Measurements from ENCODE around the gene SMC3.
A peak's percentile ranks its signal among the peaks of the same experiment; 100 is the strongest.

The SMC3 gene

DNA sequence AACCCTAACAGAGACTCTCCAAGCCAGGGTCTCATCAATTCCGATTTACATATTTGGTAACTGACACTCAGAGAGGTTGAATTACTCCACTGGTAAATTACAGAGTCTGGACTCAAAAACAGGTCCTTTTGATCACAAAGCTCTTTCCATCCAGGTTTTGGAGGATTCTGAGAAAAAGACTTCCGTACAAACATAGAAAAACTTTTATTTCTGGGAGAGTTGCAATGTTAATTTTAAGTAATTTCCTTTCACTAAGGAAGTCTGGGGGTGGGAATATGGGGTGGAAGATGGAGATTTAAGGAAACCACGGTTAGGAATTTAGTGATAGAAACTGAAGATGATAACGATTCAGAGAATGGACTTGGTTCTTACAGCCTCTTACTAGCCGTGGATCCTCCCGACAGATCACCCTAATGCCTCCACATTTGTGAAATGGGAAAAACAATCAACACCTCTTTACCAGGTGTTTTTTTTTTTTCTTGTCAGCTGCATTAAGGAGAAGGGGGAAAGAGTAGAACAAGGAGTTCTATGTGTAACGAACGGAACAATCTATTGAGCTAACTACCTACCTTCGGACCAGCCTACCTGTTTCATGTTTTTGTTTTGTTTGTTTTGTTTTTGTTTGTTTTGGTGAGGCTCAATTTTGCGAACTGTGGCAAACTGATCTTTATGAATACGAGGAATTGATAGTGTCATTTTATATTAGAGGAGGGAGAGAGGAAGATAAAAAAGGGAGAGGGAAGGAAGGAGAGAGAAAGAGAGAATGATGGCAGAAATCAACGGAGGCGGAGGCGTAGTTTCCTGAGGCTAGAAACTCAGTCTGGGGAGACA, 74.9 kb downstream of the SMC3 start:
- DNase-seq (ENCODE audit: insufficient read length) = no peak
- TF ChIP-seq POLR2AphosphoS5 (IDR thresholded peaks at IDR 0.05; ENCODE audit: low read depth, low read length) (no peak), TAF1 (IDR thresholded peaks at IDR 0.05; ENCODE audit: borderline replicate concordance, low read depth, low read length) (no peak), POLR2A (IDR thresholded peaks at IDR 0.05; ENCODE audit: low read depth, low read length) (no peak)
- FAIRE-seq = no peak

DNA sequence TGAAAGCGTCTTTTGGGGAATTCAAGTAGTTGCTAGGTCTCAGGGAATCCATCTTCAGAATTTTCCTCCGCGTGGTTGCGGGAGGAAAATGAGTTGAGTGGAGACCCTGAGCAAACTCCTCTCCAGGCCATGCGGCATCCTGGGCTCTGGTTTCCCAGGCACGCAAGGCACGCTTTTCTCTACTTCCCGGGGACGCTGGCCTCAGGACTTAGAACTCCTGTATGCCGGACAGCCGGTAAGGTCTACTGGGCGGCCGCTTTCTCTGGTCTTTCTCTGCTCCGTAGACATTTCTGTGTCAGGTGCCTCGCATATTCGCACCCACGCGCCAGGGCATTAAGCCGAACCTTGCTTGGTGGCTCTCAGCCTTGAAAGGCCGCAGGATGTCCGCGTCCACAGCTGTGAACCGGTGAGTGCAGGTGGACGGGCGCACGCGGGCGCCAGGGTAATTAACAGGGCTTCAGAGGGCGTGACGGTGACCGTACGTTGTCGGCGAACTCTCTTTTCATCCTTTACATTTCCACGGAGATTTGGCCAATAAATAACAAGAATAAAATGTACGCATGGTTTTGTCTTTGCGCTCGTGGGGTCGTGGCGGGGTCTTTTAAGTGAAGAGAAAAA, 75.6 kb downstream of the SMC3 start:
- DNase-seq (ENCODE audit: insufficient read length) = no peak

DNA sequence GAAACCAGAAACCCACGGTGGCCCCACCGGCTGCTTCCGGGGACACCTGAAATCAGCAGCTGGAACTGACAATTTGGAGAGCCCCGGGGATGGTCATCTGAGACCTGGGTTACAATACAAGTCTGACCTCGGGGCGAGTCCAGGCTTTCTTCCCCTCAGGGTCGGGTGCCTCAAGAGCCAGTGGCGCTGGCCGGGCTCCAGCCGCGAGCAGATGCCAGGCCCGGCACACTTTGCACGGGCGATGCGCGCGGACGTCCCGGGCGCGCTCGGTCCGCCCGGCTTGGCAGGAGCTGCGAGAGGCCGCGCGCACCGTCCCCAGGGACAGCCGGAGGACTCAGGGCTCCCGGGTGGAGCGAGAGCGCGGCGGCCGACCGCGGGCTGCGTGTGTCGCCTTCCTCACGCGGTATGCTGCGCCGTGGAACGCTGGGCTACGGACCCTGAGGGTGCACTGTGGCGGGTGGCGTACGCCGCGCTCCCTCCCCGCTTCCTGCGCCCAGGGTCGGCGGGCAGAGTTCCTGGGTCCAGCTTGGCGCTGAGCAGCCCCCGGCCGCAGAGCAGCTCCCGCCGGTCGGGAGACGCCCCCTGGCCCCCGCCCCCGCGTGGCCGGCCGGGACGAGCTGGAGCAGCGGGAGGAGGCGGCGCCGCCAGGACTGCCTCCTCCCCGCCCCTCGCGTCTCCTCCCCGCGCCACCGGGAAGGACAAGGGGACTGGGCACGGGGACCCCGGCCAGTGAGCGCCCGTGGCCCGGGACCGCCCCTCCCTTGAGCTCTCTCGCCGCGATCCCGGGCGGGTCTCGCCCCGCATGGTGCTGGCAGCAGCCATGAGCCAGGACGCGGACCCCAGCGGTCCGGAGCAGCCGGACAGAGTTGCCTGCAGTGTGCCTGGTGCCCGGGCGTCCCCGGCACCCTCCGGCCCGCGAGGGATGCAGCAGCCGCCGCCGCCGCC, 76.4 kb downstream of the SMC3 start, which contains the start of gene RBM20:
Gene RBM20 (plus strand): TSS at position 684 of the 945 bp plus-strand sequence. CDS start 119 bp downstream, at position 803.
- FAIRE-seq = no peak
- DNase-seq (ENCODE audit: insufficient read length) = peak; percentile 20
- TF ChIP-seq TAF1 (IDR thresholded peaks at IDR 0.05; ENCODE audit: borderline replicate concordance, low read depth, low read length) = no peak
- no peak for TF ChIP-seq POLR2A (IDR thresholded peaks at IDR 0.05; ENCODE audit: low read depth, low read length)
- no peak for TF ChIP-seq POLR2AphosphoS5 (IDR thresholded peaks at IDR 0.05; ENCODE audit: low read depth, low read length)

More for the DNA sequence above, 75.6 kb downstream of the SMC3 start:
- no peak for TF ChIP-seq TAF1 (IDR thresholded peaks at IDR 0.05; ENCODE audit: borderline replicate concordance, low read depth, low read length)
- TF ChIP-seq POLR2A (IDR thresholded peaks at IDR 0.05; ENCODE audit: low read depth, low read length) = no peak
- TF ChIP-seq POLR2AphosphoS5 (IDR thresholded peaks at IDR 0.05; ENCODE audit: low read depth, low read length) = no peak
- no peak for FAIRE-seq

DNA sequence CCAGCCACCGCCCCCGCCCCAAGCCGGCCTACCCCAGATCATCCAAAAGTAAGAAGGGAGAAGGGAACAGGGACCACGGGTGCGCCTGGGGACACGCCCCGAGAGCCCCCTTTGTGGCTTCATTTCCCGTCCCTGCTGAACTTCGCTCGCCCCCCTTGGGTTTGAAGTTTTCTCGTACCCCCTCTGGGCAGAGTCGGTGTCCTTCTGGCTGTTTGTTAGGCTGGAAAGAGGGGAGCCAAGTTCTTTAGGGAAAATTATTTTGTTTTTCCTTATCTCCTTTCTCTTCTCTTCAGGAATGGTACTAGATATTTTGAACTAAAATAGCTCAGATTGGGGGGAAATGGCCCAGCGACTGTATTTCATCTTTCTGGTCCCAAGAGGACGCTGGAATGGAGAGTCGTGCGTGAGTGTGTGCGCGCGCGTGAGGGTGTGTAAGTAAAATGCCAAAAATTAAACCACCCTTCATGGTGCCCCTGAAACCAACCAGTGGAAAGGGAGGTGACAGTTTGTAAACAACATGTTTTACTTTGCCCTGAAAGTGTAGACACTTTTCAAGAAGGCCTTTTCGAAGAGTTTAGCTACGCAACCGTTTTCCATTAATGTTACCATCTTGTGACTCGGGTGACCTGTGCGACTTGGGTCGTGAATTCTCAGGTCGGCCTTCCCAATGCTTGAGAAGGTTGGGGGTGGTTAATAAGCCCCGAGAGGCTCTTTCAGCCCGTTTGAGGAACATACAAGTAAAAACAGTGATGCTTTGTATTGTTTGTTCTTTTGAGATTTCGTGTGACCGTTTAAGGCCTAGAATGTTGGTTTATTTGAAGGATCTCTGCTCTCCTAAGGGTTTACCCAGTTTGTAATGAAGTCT, 77.3 kb downstream of the SMC3 start:
- DNase-seq (ENCODE audit: insufficient read length) (no peak), FAIRE-seq (no peak)
- TF ChIP-seq POLR2A (IDR thresholded peaks at IDR 0.05; ENCODE audit: low read depth, low read length) = no peak
- TF ChIP-seq POLR2AphosphoS5 (IDR thresholded peaks at IDR 0.05; ENCODE audit: low read depth, low read length) = no peak
- TF ChIP-seq TAF1 (IDR thresholded peaks at IDR 0.05; ENCODE audit: borderline replicate concordance, low read depth, low read length) = no peak

DNA sequence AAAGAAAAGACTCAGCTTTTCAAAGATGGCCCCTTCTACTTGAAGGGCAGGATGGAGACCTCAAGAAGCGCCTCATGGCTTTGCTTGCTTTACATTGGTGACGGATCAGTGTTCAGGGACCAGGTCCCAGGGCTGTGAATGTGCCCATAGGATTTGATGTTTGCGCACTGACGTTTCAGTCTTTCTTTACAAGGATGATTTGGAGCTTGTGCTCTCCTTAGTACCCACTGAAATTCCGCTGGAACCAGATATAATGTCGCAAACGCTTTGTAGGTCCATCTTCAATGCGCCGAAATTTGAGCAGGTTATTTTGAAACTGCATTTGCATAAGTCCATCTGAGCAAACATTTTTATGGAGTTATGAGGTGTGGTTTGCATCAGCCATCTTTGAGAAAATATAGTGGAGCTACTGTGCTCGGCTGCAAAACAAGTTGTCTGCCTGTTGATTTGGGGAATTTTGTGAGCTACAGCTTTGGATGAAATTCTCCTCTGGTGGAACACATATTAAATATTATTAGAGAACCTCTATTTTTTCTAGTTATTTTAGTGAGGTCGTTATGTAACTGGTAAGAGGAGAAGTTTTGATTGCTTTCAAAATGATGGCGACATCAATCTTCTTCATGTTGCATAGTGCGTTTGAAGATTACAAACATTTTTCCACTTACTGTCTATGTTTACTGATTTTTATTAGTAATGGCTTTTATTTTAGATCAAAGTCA, 79.1 kb downstream of the SMC3 start:
- DNase-seq (ENCODE audit: insufficient read length) (no peak), FAIRE-seq (no peak)
- TF ChIP-seq TAF1 (IDR thresholded peaks at IDR 0.05; ENCODE audit: borderline replicate concordance, low read depth, low read length) (no peak), POLR2A (IDR thresholded peaks at IDR 0.05; ENCODE audit: low read depth, low read length) (no peak), POLR2AphosphoS5 (IDR thresholded peaks at IDR 0.05; ENCODE audit: low read depth, low read length) (no peak)

DNA sequence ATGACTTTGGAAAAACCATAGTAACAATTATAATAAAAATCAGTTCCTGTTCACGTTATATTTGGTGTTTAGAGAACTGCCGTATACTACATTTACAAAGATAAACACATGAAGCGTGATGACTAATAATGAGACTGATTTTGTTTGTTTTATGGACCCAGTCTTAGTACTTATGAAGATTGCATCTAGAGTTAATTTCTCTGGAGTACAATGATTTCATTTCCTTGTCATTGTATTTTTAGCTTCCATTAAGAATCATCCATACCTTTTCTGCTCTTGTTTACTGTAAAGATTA, 79.6 kb downstream of the SMC3 start:
- no peak for FAIRE-seq
- DNase-seq (ENCODE audit: insufficient read length) = no peak
- TF ChIP-seq TAF1 (IDR thresholded peaks at IDR 0.05; ENCODE audit: borderline replicate concordance, low read depth, low read length) (no peak), POLR2AphosphoS5 (IDR thresholded peaks at IDR 0.05; ENCODE audit: low read depth, low read length) (no peak), POLR2A (IDR thresholded peaks at IDR 0.05; ENCODE audit: low read depth, low read length) (no peak)

DNA sequence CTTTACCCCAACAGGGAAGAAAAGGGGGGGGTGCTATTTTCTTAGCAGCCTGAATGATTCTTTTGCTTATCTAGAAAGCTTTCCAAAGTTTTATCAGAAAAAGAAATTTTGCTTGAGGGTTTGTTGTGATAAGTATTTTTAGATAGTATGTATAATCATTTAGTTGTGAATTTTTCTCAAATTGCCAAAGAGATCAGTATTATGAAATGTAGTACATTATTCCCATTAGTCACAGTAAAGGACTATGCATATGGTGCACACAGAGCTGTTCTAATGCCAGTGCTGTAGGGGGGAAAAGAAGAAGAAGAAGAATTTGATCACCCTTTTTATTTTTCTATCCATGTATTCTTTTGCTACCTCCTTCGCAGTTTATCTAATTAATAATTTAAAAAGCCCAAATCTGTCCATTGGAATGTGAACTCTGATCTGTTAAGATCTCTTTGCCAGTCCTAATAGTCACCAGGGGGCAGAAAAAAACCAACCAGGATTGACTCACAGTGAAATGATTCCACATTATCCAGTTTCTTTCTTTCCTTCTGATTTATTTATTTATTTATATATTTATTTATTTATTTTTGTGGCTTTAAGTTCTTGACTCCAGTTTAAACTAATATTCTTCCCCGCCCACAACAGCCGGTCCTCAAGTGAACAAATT, 81.3 kb downstream of the SMC3 start:
- DNase-seq (ENCODE audit: insufficient read length) = no peak
- no peak for FAIRE-seq
- TF ChIP-seq POLR2A (IDR thresholded peaks at IDR 0.05; ENCODE audit: low read depth, low read length) (no peak), POLR2AphosphoS5 (IDR thresholded peaks at IDR 0.05; ENCODE audit: low read depth, low read length) (no peak), TAF1 (IDR thresholded peaks at IDR 0.05; ENCODE audit: borderline replicate concordance, low read depth, low read length) (no peak)

DNA sequence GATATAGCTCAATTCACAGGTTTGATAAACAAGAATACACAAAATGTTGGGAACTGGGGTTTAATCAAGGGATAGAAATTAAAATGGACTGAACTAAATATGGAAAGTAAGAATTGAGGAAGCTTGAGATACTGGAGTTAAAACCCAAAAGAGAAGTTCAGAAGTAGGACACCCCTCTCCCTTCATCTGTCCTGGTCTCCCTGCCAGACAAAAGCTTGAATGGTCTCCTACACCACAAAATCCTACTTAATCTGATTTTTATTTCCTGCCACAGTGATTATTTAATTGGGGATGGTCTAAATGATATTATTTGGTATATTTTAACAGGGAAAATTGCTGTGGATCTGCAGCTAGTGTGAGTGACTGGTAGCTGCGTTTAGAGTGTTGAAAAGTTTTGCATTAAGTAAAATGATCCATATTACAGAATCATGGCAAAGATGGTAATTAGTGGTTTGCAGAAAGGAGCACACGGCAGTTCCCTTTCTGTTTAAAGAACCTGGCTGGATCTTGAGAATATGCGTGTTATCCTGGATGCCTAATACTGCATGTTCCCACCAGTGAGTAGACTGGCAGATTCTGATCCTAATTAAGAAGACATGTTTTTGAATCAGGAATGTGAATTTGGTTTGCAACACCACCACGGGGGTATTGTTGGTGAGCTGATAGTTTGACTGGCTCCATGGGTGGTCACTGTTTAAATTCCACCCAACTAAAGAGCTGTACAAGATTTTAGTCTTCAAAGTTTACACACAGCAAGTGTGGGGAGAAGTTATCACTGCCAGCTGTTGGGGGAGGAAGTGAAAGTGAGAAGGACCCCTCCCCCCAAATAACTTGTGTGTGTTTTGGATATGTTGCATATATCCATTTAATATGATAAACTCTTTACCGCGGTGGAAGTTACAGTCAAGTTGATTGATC, 82.1 kb downstream of the SMC3 start:
- FAIRE-seq = no peak
- DNase-seq (ENCODE audit: insufficient read length) = no peak
- no peak for TF ChIP-seq POLR2AphosphoS5 (IDR thresholded peaks at IDR 0.05; ENCODE audit: low read depth, low read length)
- TF ChIP-seq POLR2A (IDR thresholded peaks at IDR 0.05; ENCODE audit: low read depth, low read length) = no peak
- TF ChIP-seq TAF1 (IDR thresholded peaks at IDR 0.05; ENCODE audit: borderline replicate concordance, low read depth, low read length) = no peak

DNA sequence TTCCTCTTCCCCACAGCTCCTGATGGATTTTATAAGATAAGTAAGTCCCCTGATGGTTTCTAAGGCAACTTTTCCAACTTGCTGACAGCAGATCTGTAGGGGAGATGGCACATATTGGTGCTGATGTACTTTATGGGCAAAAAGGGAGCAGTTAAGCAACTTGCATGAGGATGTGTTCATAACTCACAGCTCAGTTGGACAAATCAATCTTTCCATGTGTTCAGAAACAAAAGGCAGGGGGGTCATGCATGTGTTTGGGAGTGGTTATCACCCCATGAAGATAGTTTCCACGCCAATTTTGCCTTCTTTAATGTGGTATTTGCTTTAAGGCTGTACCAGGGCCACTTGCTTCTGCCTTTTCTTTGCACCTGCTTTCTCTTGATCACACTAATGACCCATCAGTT, 82.8 kb downstream of the SMC3 start:
- no peak for TF ChIP-seq TAF1 (IDR thresholded peaks at IDR 0.05; ENCODE audit: borderline replicate concordance, low read depth, low read length)
- TF ChIP-seq POLR2AphosphoS5 (IDR thresholded peaks at IDR 0.05; ENCODE audit: low read depth, low read length) = no peak
- TF ChIP-seq POLR2A (IDR thresholded peaks at IDR 0.05; ENCODE audit: low read depth, low read length) = no peak
- DNase-seq (ENCODE audit: insufficient read length) (no peak), FAIRE-seq (no peak)

Measured in GM12892 (cell line).